ENCODE measurements around the gene PCGF1.
A peak's percentile ranks its signal among the peaks of the same experiment; 100 is the strongest.

Gene PCGF1

GRCh38 chr2:74536166-74536950 is 28.9 kb upstream of the PCGF1 start:
- DNase-seq, result no peak

- no peak for DNase-seq
These were observed 28.0 kb upstream of the PCGF1 start for GRCh38 chr2:74535440-74535965.

GRCh38 chr2:74534411-74534810 is 26.9 kb upstream of the PCGF1 start:
- DNase-seq, result no peak

GRCh38 chr2:74533464-74533863 is 26.0 kb upstream of the PCGF1 start:
- DNase-seq, result no peak

- peak; percentile 7 for DNase-seq
These were observed 24.7 kb upstream of the PCGF1 start for GRCh38 chr2:74532222-74532621.

GRCh38 chr2:74531666-74532065 is 24.2 kb upstream of the PCGF1 start:
- no peak for DNase-seq

GRCh38 chr2:74530239-74531187 is 23.0 kb upstream of the PCGF1 start:
- DNase-seq, result no peak

- peak; percentile 96 for DNase-seq
These were observed 22.1 kb upstream of the PCGF1 start, which contains the start of the genes AUP1 and HTRA2 for GRCh38 chr2:74529357-74530238. Gene AUP1 (minus strand): TSS chr2:74529706. CDS start chr2:74529629, 77 bp downstream. Gene HTRA2 (plus strand): TSS chr2:74529933. CDS start chr2:74530007, 74 bp downstream.

GRCh38 chr2:74528600-74529356 is 21.3 kb upstream of the PCGF1 start:
- DNase-seq, result no peak

- DNase-seq, result no peak
These were observed 20.2 kb upstream of the PCGF1 start for GRCh38 chr2:74527741-74528140.

- DNase-seq, result no peak
These were observed 19.2 kb upstream of the PCGF1 start for GRCh38 chr2:74526649-74527230.

GRCh38 chr2:74525717-74526648 is 18.5 kb upstream of the PCGF1 start, which contains the start of gene DQX1:
Gene DQX1 (minus strand): TSS chr2:74526231. CDS start chr2:74525729, 502 bp downstream.
- no peak for DNase-seq

GRCh38 chr2:74524955-74525716 is 17.6 kb upstream of the PCGF1 start:
- DNase-seq, result no peak

- no peak for DNase-seq
These were observed 16.5 kb upstream of the PCGF1 start for GRCh38 chr2:74524005-74524404.

- no peak for DNase-seq
These were observed 15.0 kb upstream of the PCGF1 start for GRCh38 chr2:74522516-74522915.

GRCh38 chr2:74516650-74517049 is 9.2 kb upstream of the PCGF1 start:
- DNase-seq, result no peak

GRCh38 chr2:74515981-74516633 is 8.6 kb upstream of the PCGF1 start:
- no peak for DNase-seq

- no peak for DNase-seq
These were observed 7.9 kb upstream of the PCGF1 start for GRCh38 chr2:74515271-74515980.

Data from kidney glomerular epithelial cell (primary cell).